ENCODE results near the gene TMEM143. TPM values are rescaled to one million over a fixed set of nuclear protein-coding genes. Genes with fewer than 3 reads are reported as not detected.
"Not testable (repeated sequence)": the region's sequence is repeated elsewhere in the genome, so short reads cannot be mapped to it uniquely, and the experiment has no call there.

TMEM143 gene
- total and polyA plus RNA-seq, 4 experiments from 2014 or later = 3.8 to 31.8 (median 17.9) TPM

- H3K4me1 Mint-ChIP-seq = no peaks in the 10 kb centered on the region
- no peak overlapping the region for H3K4me3 Mint-ChIP-seq
- Histone ChIP-seq H3K4me3 (ENCODE audit: low read length in 2 of 2) (no peak overlapping the region), H3K27me3 (ENCODE audit: insufficient read depth, low read length) (no peaks in the 10 kb centered on the region), H3K36me3 (ENCODE audit: insufficient read depth, low read length) (no peaks in the 10 kb centered on the region), H3K27ac (ENCODE audit: low read depth, low read length) (no peak overlapping the region), H3K4me1 (ENCODE audit: insufficient read depth, low read length) (no peaks in the 10 kb centered on the region), H3K9me3 (ENCODE audit: control insufficient read depth in 1 of 2, low read length in 2 of 2) (no peaks in the 10 kb centered on the region)
- H3K9me3 Mint-ChIP-seq = no peaks in the 10 kb centered on the region
- H3K27ac Mint-ChIP-seq = no peak overlapping the region
- H3K27me3 Mint-ChIP-seq = no peaks in the 10 kb centered on the region
- no peak for DNase-seq
- POLR2A ChIA-PET (ENCODE audit: partially characterized antibody) = no interaction called here
- no peaks in the 10 kb centered on the region for H3K36me3 Mint-ChIP-seq
- CTCF ChIA-PET (ENCODE audit: partially characterized antibody) = interaction anchor here (4.6 kb wide), 1 partner anchor 22 kb away, joined by 49 read pairs; no protein-coding TSS in a partner anchor
- intact Hi-C loops (cut with micrococcal nuclease) = no loop called here
Measured at GRCh38 chr19:48311384-48311783, 52.4 kb downstream of the TMEM143 start.

- ChIA-PET POLR2A (ENCODE audit: partially characterized antibody) (no interaction called here), CTCF (ENCODE audit: partially characterized antibody) (no interaction called here)
- Mint-ChIP-seq H3K4me1 (no peaks in the 10 kb centered on the region), H3K27me3 (no peaks in the 10 kb centered on the region), H3K36me3 (no peaks in the 10 kb centered on the region), H3K9me3 (no peaks in the 10 kb centered on the region), H3K4me3 (no peak overlapping the region), H3K27ac (no peak overlapping the region)
- Histone ChIP-seq H3K36me3 (ENCODE audit: insufficient read depth, low read length) (no peaks in the 10 kb centered on the region), H3K4me3 (ENCODE audit: low read length in 2 of 2) (no peak overlapping the region), H3K27me3 (ENCODE audit: insufficient read depth, low read length) (no peaks in the 10 kb centered on the region), H3K4me1 (ENCODE audit: insufficient read depth, low read length) (no peaks in the 10 kb centered on the region), H3K27ac (ENCODE audit: low read depth, low read length) (no peak overlapping the region), H3K9me3 (ENCODE audit: control insufficient read depth in 1 of 2, low read length in 2 of 2) (no peaks in the 10 kb centered on the region)
- intact Hi-C loops (cut with micrococcal nuclease) = no loop called here
- no peak for DNase-seq
Measured at GRCh38 chr19:48310227-48310626, 53.5 kb downstream of the TMEM143 start.

DNA sequence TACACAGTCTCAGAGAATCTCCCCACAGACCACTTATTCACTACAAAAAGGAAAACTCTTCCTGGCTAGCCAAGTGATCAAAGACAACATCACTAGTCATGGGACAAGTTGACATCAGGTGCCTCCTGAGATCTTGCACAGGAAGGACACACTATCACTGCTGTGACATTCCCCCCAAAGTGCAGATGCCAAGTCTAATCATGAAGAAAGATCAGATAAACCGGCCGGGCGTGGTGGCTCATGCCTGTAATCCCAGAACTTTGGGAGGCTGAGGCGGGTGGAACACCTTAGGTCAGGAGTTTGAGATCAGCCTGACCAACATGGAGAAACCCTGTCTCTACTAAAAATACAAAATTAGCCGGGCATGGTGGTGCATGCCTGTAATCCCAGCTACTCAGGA is 54.0 kb downstream of the TMEM143 start:
- H3K36me3 Mint-ChIP-seq; POLR2A ChIA-PET (ENCODE audit: partially characterized antibody); H3K4me1 Mint-ChIP-seq; H3K27me3 Mint-ChIP-seq; H3K9me3 Mint-ChIP-seq; H3K27me3 ChIP-seq (ENCODE audit: insufficient read depth, low read length); intact Hi-C loops (cut with micrococcal nuclease); H3K4me3 Mint-ChIP-seq; H3K36me3 ChIP-seq (ENCODE audit: insufficient read depth, low read length); H3K4me3 ChIP-seq (ENCODE audit: low read length in 2 of 2); H3K27ac Mint-ChIP-seq; H3K9me3 ChIP-seq (ENCODE audit: control insufficient read depth in 1 of 2, low read length in 2 of 2); H3K27ac ChIP-seq (ENCODE audit: low read depth, low read length); CTCF ChIA-PET (ENCODE audit: partially characterized antibody); H3K4me1 ChIP-seq (ENCODE audit: insufficient read depth, low read length); DNase-seq: not testable (repeated sequence)

- CTCF ChIA-PET (ENCODE audit: partially characterized antibody) = interaction anchor here (1.0 kb wide), 1 partner anchor 120 kb away, joined by 4 read pairs; no protein-coding TSS in a partner anchor
- no peak overlapping the region for H3K4me3 ChIP-seq (ENCODE audit: low read length in 2 of 2)
- no peak overlapping the region for H3K4me3 Mint-ChIP-seq
- H3K9me3 ChIP-seq (ENCODE audit: control insufficient read depth in 1 of 2, low read length in 2 of 2) = no peaks in the 10 kb centered on the region
- no peaks in the 10 kb centered on the region for H3K9me3 Mint-ChIP-seq
- intact Hi-C loops (cut with micrococcal nuclease) = no loop called here
- POLR2A ChIA-PET (ENCODE audit: partially characterized antibody) = no interaction called here
- H3K27ac ChIP-seq (ENCODE audit: low read depth, low read length) = no peak overlapping the region
- DNase-seq = no peak
- peaks cover 0 to 3% of the 10 kb centered on the region in 2 donors for H3K27me3 Mint-ChIP-seq
- no peaks in the 10 kb centered on the region for H3K27me3 ChIP-seq (ENCODE audit: insufficient read depth, low read length)
- H3K36me3 ChIP-seq (ENCODE audit: insufficient read depth, low read length) = no peaks in the 10 kb centered on the region
- H3K27ac Mint-ChIP-seq = no peak overlapping the region
- no peaks in the 10 kb centered on the region for H3K4me1 Mint-ChIP-seq
- no peaks in the 10 kb centered on the region for H3K4me1 ChIP-seq (ENCODE audit: insufficient read depth, low read length)
- H3K36me3 Mint-ChIP-seq = no peaks in the 10 kb centered on the region
Measured at GRCh38 chr19:48308631-48309586, 54.8 kb downstream of the TMEM143 start.

GRCh38 chr19:48303866-48304265 is 59.9 kb downstream of the TMEM143 start:
- intact Hi-C loops (cut with micrococcal nuclease) = no loop called here
- no peaks in the 10 kb centered on the region for H3K4me1 Mint-ChIP-seq
- no peaks in the 10 kb centered on the region for H3K4me1 ChIP-seq (ENCODE audit: insufficient read depth, low read length)
- POLR2A ChIA-PET (ENCODE audit: partially characterized antibody) = no interaction called here
- no peaks in the 10 kb centered on the region for H3K9me3 ChIP-seq (ENCODE audit: control insufficient read depth in 1 of 2, low read length in 2 of 2)
- H3K27me3 ChIP-seq (ENCODE audit: insufficient read depth, low read length) = no peaks in the 10 kb centered on the region
- CTCF ChIA-PET (ENCODE audit: partially characterized antibody) = interaction anchor here (0.6 kb wide), 1 partner anchor 12 kb away, joined by 3 read pairs; no protein-coding TSS in a partner anchor
- H3K36me3 ChIP-seq (ENCODE audit: insufficient read depth, low read length) = no peaks in the 10 kb centered on the region
- H3K27ac ChIP-seq (ENCODE audit: low read depth, low read length) = no peak overlapping the region
- H3K27ac Mint-ChIP-seq = no peak overlapping the region
- no peaks in the 10 kb centered on the region for H3K9me3 Mint-ChIP-seq
- H3K4me3 ChIP-seq (ENCODE audit: low read length in 2 of 2) = no peak overlapping the region
- no peak for DNase-seq
- H3K4me3 Mint-ChIP-seq = no peak overlapping the region
- peaks cover 0 to 3% of the 10 kb centered on the region in 2 donors for H3K27me3 Mint-ChIP-seq
- no peaks in the 10 kb centered on the region for H3K36me3 Mint-ChIP-seq

DNA sequence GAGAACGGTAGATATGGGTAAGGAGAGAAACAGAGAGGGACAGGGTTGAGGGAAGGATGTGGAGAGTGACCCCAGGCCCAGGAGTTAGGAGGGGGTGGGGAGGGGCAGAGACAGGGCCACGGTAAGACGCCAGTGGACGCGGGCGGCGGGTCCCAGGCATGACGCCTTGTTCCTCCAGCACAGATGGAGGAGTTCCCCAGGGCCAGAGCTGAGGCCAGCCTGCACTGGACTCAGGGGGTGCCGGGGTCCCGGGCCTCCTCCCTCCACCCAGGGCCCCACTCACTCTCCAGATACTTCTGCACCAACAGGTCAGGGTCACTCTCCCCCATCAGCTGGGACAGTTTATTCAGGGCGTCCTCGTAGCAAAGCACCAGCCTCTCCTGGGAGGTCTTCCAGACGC is 60.4 kb downstream of the TMEM143 start:
- Mint-ChIP-seq H3K36me3 (no peaks in the 10 kb centered on the region), H3K27me3 (peaks cover 0 to 3% of the 10 kb centered on the region in 2 donors), H3K4me1 (no peaks in the 10 kb centered on the region), H3K27ac (no peak overlapping the region), H3K9me3 (no peaks in the 10 kb centered on the region), H3K4me3 (no peak overlapping the region)
- no peaks in the 10 kb centered on the region for H3K27me3 ChIP-seq (ENCODE audit: insufficient read depth, low read length)
- H3K9me3 ChIP-seq (ENCODE audit: control insufficient read depth in 1 of 2, low read length in 2 of 2) = no peaks in the 10 kb centered on the region
- ChIA-PET CTCF (ENCODE audit: partially characterized antibody) (interaction anchor here (0.6 to 0.7 kb wide), 2 partner anchors 12 to 30 kb away, joined by 3 read pairs; no protein-coding TSS in a partner anchor), POLR2A (ENCODE audit: partially characterized antibody) (no interaction called here)
- no peak overlapping the region for H3K27ac ChIP-seq (ENCODE audit: low read depth, low read length)
- H3K36me3 ChIP-seq (ENCODE audit: insufficient read depth, low read length) = no peaks in the 10 kb centered on the region
- intact Hi-C loops (cut with micrococcal nuclease) = no loop called here
- no peak overlapping the region for H3K4me3 ChIP-seq (ENCODE audit: low read length in 2 of 2)
- no peaks in the 10 kb centered on the region for H3K4me1 ChIP-seq (ENCODE audit: insufficient read depth, low read length)
- DNase-seq = no peak

GRCh38 chr19:48302600-48302959 is 61.2 kb downstream of the TMEM143 start:
- ChIA-PET CTCF (ENCODE audit: partially characterized antibody) (interaction anchor here (0.7 kb wide), 1 partner anchor 29 kb away, joined by 3 read pairs; no protein-coding TSS in a partner anchor), POLR2A (ENCODE audit: partially characterized antibody) (no interaction called here)
- Mint-ChIP-seq H3K36me3 (no peaks in the 10 kb centered on the region), H3K27me3 (peaks cover 0 to 3% of the 10 kb centered on the region in 2 donors), H3K4me3 (no peak overlapping the region), H3K9me3 (no peaks in the 10 kb centered on the region), H3K27ac (no peak overlapping the region), H3K4me1 (no peaks in the 10 kb centered on the region)
- no peaks in the 10 kb centered on the region for H3K27me3 ChIP-seq (ENCODE audit: insufficient read depth, low read length)
- H3K4me3 ChIP-seq (ENCODE audit: low read length in 2 of 2) = no peak overlapping the region
- no peaks in the 10 kb centered on the region for H3K4me1 ChIP-seq (ENCODE audit: insufficient read depth, low read length)
- no peak overlapping the region for H3K27ac ChIP-seq (ENCODE audit: low read depth, low read length)
- no peaks in the 10 kb centered on the region for H3K9me3 ChIP-seq (ENCODE audit: control insufficient read depth in 1 of 2, low read length in 2 of 2)
- intact Hi-C loops (cut with micrococcal nuclease) = no loop called here
- H3K36me3 ChIP-seq (ENCODE audit: insufficient read depth, low read length) = no peaks in the 10 kb centered on the region
- DNase-seq = no peak
